SK-N-SH (cell line): ENCODE measurements around the gene COL9A3. TPM values are rescaled to one million over a fixed set of nuclear protein-coding genes. Genes with fewer than 3 reads are reported as not detected.

Experiments used
- CTCF ChIA-PET: fragments of 300-600, 350-600 bp; formaldehyde crosslinking; extraction: SDS; loops from one replicate; lab custom pipeline; 2021; lab: Yijun Ruan, JAX
- POLR2A ChIA-PET: fragments of 350-600 bp; sonication (Branson Sonifier 250); formaldehyde crosslinking; extraction: SDS; loops from one replicate; lab custom pipeline; 2020; ENCODE audit warnings: antibody characterized with exemption, inconsistent platforms; lab: Yijun Ruan, JAX
- DNase-seq: peaks from one replicate; pipeline ENCODE4 v3.0.0; 2012
- H2AFZ ChIP-seq: fragments of 200-600 bp; sonication (generic); 2 replicates; pipeline ENCODE4 v1.8.1; 2016; ENCODE audit warnings: antibody characterized with exemption, mild to moderate bottlenecking, low read depth
- H3F3A ChIP-seq: fragments of 200-600 bp; sonication (generic); replicated peaks from 2 replicates; pipeline ENCODE3; 2016; ENCODE audit warnings: antibody characterized with exemption, mild to moderate bottlenecking; ENCODE audit not compliant: insufficient read depth
- H3K27ac ChIP-seq, 2 experiments: fragments of 200-500 bp in 1 of 2; fragments of 200-600 bp in 1 of 2; sonication (Bioruptor generic) in 1 of 2; sonication (generic), shearing (Covaris generic) in 1 of 2; 2 replicates each; pipeline versions ENCODE4 v1.5.1 to v1.6.1; 2014 to 2016; ENCODE audit warnings: low read depth in 2 of 2, inconsistent platforms in 1 of 2, low read length in 1 of 2, mild to moderate bottlenecking in 1 of 2, mixed read lengths in 1 of 2
- H3K27me3 ChIP-seq: fragments of 200-600 bp; sonication (generic), shearing (Covaris generic); 2 replicates; pipeline ENCODE4 v1.6.1; 2016; ENCODE audit warnings: mixed run types; ENCODE audit not compliant: insufficient read depth
- H3K36me3 ChIP-seq, 2 experiments: fragments of 200-500 bp in 1 of 2; fragments of 200-600 bp in 1 of 2; sonication (Bioruptor generic) in 1 of 2; sonication (generic) in 1 of 2; replicated peaks in 1 of 2; 2 replicates each; pipeline versions ENCODE3 to v1.5.1; 2014 to 2016; ENCODE audit warnings: low read length in 1 of 2, mild to moderate bottlenecking in 1 of 2; ENCODE audit not compliant: insufficient read depth in 2 of 2, control insufficient read depth in 1 of 2
- H3K4me1 ChIP-seq, 2 experiments: fragments of 200-500 bp in 1 of 2; fragments of 200-600 bp in 1 of 2; sonication (Bioruptor generic) in 1 of 2; sonication (generic), shearing (Covaris generic) in 1 of 2; 2 replicates each; pipeline versions ENCODE4 v1.5.1 to v1.6.1; 2014 to 2016; ENCODE audit warnings: low read depth in 1 of 2, low read length in 1 of 2, mixed run types in 1 of 2; ENCODE audit not compliant: insufficient read depth in 2 of 2, control insufficient read depth in 1 of 2
- H3K4me2 ChIP-seq: fragments of 200-600 bp; sonication (generic), shearing (Covaris generic); 2 replicates; pipeline ENCODE4 v1.6.1; 2017; ENCODE audit warnings: mixed run types
- H3K4me3 ChIP-seq, 2 experiments: fragments of 200-500 bp in 1 of 2; fragments of 200-600 bp in 1 of 2; sonication (Bioruptor generic) in 1 of 2; sonication (generic), shearing (Covaris generic) in 1 of 2; 2 replicates each; pipeline versions ENCODE4 v1.5.1 to v1.8.1; 2014 to 2016; ENCODE audit warnings: low read depth in 2 of 2, inconsistent platforms in 1 of 2, low read length in 1 of 2, mild to moderate bottlenecking in 1 of 2, mixed read lengths in 1 of 2, moderate library complexity in 1 of 2
- H3K79me2 ChIP-seq: fragments of 200-600 bp; sonication (generic); 2 replicates; pipeline ENCODE4 v1.8.1; 2017; ENCODE audit warnings: mild to moderate bottlenecking; ENCODE audit not compliant: insufficient read depth
- H3K9ac ChIP-seq: fragments of 200-600 bp; sonication (generic); 2 replicates; pipeline ENCODE4 v1.6.1; 2017; ENCODE audit warnings: mixed run types
- H3K9me2 ChIP-seq: fragments of 200-600 bp; sonication (generic); 2 replicates; pipeline ENCODE4 v1.6.1; 2017; ENCODE audit warnings: mixed run types
- H3K9me3 ChIP-seq: fragments of 200-600 bp; sonication (generic); 2 replicates; pipeline ENCODE4 v1.6.1; 2017; ENCODE audit warnings: mixed run types, mild to moderate bottlenecking, moderate library complexity
- H4K20me1 ChIP-seq: fragments of 200-600 bp; sonication (generic); 2 replicates; pipeline ENCODE4 v1.6.1; 2017; ENCODE audit warnings: mild to moderate bottlenecking, mixed run types; ENCODE audit not compliant: insufficient read depth
- FOSL2 ChIP-seq: IDR thresholded peaks from 2 replicates; pipeline ENCODE4 v1.4.0; 2012; ENCODE audit warnings: low read depth, mild to moderate bottlenecking, moderate library complexity, borderline replicate concordance
- GABPA ChIP-seq: IDR thresholded peaks from 2 replicates; pipeline ENCODE4 v1.4.0; 2012; ENCODE audit warnings: low read depth, mild to moderate bottlenecking
- GATA2 ChIP-seq: sonication (generic); formaldehyde crosslinking; IDR thresholded peaks from 2 replicates; pipeline ENCODE4 v1.5.0; 2020; ENCODE audit warnings: mild to moderate bottlenecking, missing genetic modification reagents
- MAX ChIP-seq: IDR thresholded peaks from 2 replicates; pipeline ENCODE4 v1.4.0; 2012; ENCODE audit warnings: low read depth
- PBX3 ChIP-seq: IDR thresholded peaks from 2 replicates; pipeline ENCODE4; 2012
- RCOR1 ChIP-seq: fragments of 150-350 bp; IDR thresholded peaks from 2 replicates; pipeline ENCODE4 v1.6.1; 2017; ENCODE audit warnings: antibody characterized with exemption, low read length
- SIN3A ChIP-seq: IDR thresholded peaks from 2 replicates; pipeline ENCODE4 v1.6.1; 2012; ENCODE audit warnings: low read depth, mild to moderate bottlenecking, low read length, moderate library complexity, borderline replicate concordance
- WGBS: methylation state at CpG from one replicate; pipeline ENCODE4 v1.1.6; 2017; ENCODE audit warnings: low lambda C conversion rate; 5-methylcytosine and 5-hydroxymethylcytosine counted together
- polyA plus RNA-seq, 3 experiments: library from polyadenylated mRNA; depleted of rRNA; stranded (reverse); fragments of >200 nt; gene quantifications; 2 replicates each; pipeline ENCODE4 v1.2.3, GENCODE V29; 2012
- TF ChIP-seq, protein P1 (sequence below): fragments of 150-350 bp; IDR thresholded peaks from 2 replicates; pipeline ENCODE4 v1.6.1; 2016; ENCODE audit warnings: mild to moderate bottlenecking, low read depth, low read length

Gene COL9A3
- polyA plus RNA-seq, 1 of the 3 experiments (the other 2 are of a cell fraction), result 2.5 TPM

DNA sequence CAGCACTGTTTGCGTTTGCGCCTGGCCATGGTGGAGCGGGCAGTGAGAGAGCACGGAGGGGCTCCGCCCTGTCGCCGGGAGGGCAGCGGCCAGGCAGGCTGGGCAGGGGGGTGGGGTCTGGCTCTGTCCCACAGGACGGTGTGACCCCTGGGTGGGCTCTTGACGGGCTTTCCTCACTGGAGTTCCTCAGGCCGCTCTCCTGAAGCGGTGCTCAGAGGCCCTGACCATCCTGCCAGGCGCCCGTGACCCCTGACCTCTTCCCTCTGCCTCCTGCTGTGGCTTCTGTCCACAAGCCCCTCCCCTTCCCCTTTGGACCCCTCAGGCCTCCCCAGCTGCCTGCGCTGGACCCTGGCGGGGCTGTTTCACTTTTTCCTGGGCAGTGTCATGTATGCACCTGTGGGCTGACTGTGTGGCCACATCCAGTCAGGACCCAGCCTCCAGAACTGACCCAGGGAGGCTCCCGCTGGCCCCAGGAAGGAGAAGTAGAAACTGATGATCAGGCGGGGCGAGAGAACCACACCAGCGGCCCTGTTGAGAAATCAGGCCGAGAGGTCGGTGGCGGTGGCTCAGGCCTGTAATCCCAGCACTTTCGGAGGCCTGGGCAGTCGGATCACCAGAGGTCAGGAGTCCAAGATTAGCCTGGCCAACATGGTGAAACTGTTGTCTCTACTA is 11.0 kb upstream of the COL9A3 start:
- H3K4me1 ChIP-seq, result peaks cover 10 to 27% of the 10 kb centered on the region in 2 experiments; a peak in 2 of 4 replicates
- peak overlapping the region; percentile 85 to 92 for H3K4me3 ChIP-seq
- H3K27ac ChIP-seq, result peak overlapping the region in 1 of 2 experiments; percentile 39; a peak in 1 of 4 replicates
- 51% methylated on average over 24 of the region's 25 CpGs for WGBS
- ChIA-PET CTCF (interaction anchor here (2.6 kb wide), 1 partner anchor 9 kb away, joined by 13 read pairs; no protein-coding TSS in a partner anchor), POLR2A (no interaction called here)
- H3K9me3 ChIP-seq, result no peaks in the 10 kb centered on the region
- H3K36me3 ChIP-seq, result peaks cover 15 to 31% of the 10 kb centered on the region in 2 experiments
- peaks cover 12% of the 10 kb centered on the region for H3F3A ChIP-seq
- peak overlapping the region; percentile 80 for H3K9ac ChIP-seq
- TF ChIP-seq MAX (peak; percentile 3; the same call in 1 of the 2 replicates), RCOR1 (no peak)
- no peak for DNase-seq
- H4K20me1 ChIP-seq, result peaks cover 30% of the 10 kb centered on the region
- H3K4me2 ChIP-seq, result peak overlapping the region; percentile 96
- H2AFZ ChIP-seq, result no peak overlapping the region
- H3K79me2 ChIP-seq, result peaks cover 30% of the 10 kb centered on the region
- no peaks in the 10 kb centered on the region for H3K27me3 ChIP-seq
- H3K9me2 ChIP-seq, result no peaks in the 10 kb centered on the region

- Histone ChIP-seq H2AFZ (no peak overlapping the region), H3K4me2 (peak overlapping the region; percentile 96), H4K20me1 (peaks cover 30% of the 10 kb centered on the region), H3K9me2 (no peaks in the 10 kb centered on the region), H3K27ac (no peak overlapping the region; a peak in 1 of 4 replicates), H3K9ac (peak overlapping the region; percentile 80; the same call in 1 of the 2 replicates), H3K36me3 (peaks cover 14 to 31% of the 10 kb centered on the region in 2 experiments), H3K4me1 (peaks cover 10 to 27% of the 10 kb centered on the region in 2 experiments; a peak in 2 of 4 replicates), H3F3A (peaks cover 12% of the 10 kb centered on the region), H3K27me3 (no peaks in the 10 kb centered on the region), H3K79me2 (peaks cover 30% of the 10 kb centered on the region), H3K4me3 (peak overlapping the region in 1 of 2 experiments; percentile 85; a peak in 3 of 4 replicates), H3K9me3 (no peaks in the 10 kb centered on the region)
- TF ChIP-seq GABPA (no peak), SIN3A (no peak), FOSL2 (no peak), RCOR1 (no peak), GATA2 (CRISPR knock-in tag) (no peak), PBX3 (no peak)
- TF ChIP-seq, protein P1, sequence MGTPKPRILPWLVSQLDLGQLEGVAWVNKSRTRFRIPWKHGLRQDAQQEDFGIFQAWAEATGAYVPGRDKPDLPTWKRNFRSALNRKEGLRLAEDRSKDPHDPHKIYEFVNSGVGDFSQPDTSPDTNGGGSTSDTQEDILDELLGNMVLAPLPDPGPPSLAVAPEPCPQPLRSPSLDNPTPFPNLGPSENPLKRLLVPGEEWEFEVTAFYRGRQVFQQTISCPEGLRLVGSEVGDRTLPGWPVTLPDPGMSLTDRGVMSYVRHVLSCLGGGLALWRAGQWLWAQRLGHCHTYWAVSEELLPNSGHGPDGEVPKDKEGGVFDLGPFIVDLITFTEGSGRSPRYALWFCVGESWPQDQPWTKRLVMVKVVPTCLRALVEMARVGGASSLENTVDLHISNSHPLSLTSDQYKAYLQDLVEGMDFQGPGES, result no peak
- POLR2A ChIA-PET, result no interaction called here
- CTCF ChIA-PET, result interaction anchor here (0.5 to 5.2 kb wide), 3 partner anchors 10 to 438 kb away, joined by 3 to 34 read pairs (median 6); partner anchors contain the start of gene COL9A3
- WGBS, result 89% methylated on average over 8 of the region's 11 CpGs
- no peak for DNase-seq
Measured at GRCh38 chr20:62806383-62807050, 10.3 kb upstream of the COL9A3 start.
